Endothelial cell of coronary artery (primary cell): ENCODE measurements around the gene VCX3A. TPM values are rescaled to one million over a fixed set of nuclear protein-coding genes. Genes with fewer than 3 reads are reported as not detected.

Experiments
- total RNA-seq: library from RNA; depleted of rRNA; stranded (reverse); fragments of >200 nt; gene quantifications from 2 replicates; pipeline ENCODE4 v1.2.3, GENCODE V29; 2014

Gene VCX3A
- not detected in 2 replicates for total RNA-seq

GRCh38 chrX:6535018-6535417, at the start of gene VCX3A:
VCX3A (minus strand) TSS chrX:6535118; CDS start chrX:6534497, 621 bp downstream.

